Motor neuron (in vitro differentiated cells): ENCODE results near the gene CALHM3. TPM values are rescaled to one million over a fixed set of nuclear protein-coding genes. Genes with fewer than 3 reads are reported as not detected.
"Not testable (repeated sequence)": the region's sequence is repeated elsewhere in the genome, so short reads cannot be mapped to it uniquely, and the experiment has no call there.

Source experiments
- ATAC-seq, 8 experiments: fragments of 200-7000 bp; cut with Tn5 transposase; replicated peaks in 6 of 8; 2 replicates each; pipeline ENCODE4 v1.8.0; 2021; ENCODE audit warnings: mild to moderate bottlenecking in 8 of 8, moderate library complexity in 8 of 8
- H3K27ac ChIP-seq, 2 donors: fragments of 250-450 bp; sonication (Bioruptor Pico); 2 replicates each; pipeline ENCODE4 v1.9.0; 2021; ENCODE audit warnings: antibody characterized with exemption in 2 of 2, mild to moderate bottlenecking in 2 of 2, moderate library complexity in 1 of 2
- H3K4me1 ChIP-seq, 2 donors: fragments of 250-450 bp; sonication (Bioruptor Pico); replicated peaks in 1 of 2; 2 replicates each; pipeline ENCODE4 v1.6.1; 2021; ENCODE audit warnings: antibody characterized with exemption in 2 of 2, mild to moderate bottlenecking in 2 of 2, moderate library complexity in 1 of 2
- H3K4me3 ChIP-seq, 5 donors: fragments of 250-450 bp; sonication (Bioruptor Pico); 2 replicates each; pipeline ENCODE4 v1.9.0; 2021; ENCODE audit warnings: antibody characterized with exemption in 5 of 5, mild to moderate bottlenecking in 5 of 5, moderate library complexity in 4 of 5
- WGBS, 10 experiments: fragments of 450-650 bp; shearing (Covaris generic); methylation state at CpG; one replicate each; pipeline ENCODE4 v1.0.0; 2022; 5-methylcytosine and 5-hydroxymethylcytosine counted together
- in situ Hi-C, 9 experiments: fragments of 400-800 bp; cut with MboI; loops; one replicate each; pipeline ENCODE4 v1.15.0; 2021; ENCODE audit warnings: low sequenced_read_pairs in 9 of 9, low pct_unique_long_range_greater_than_20kb in 2 of 9; ENCODE audit not compliant: unreplicated experiment in 9 of 9
- total RNA-seq, 8 experiments: library from RNA; unstranded; fragments of 300-600 nt; gene quantifications; 2 replicates each; pipeline versions ENCODE4 v1.2.3 to v1.2.4, GENCODE V29; 2022

The CALHM3 gene
- total RNA-seq, 8 experiments from 2014 or later: 0.36 to 1.8 TPM; not detected in 6

DNA sequence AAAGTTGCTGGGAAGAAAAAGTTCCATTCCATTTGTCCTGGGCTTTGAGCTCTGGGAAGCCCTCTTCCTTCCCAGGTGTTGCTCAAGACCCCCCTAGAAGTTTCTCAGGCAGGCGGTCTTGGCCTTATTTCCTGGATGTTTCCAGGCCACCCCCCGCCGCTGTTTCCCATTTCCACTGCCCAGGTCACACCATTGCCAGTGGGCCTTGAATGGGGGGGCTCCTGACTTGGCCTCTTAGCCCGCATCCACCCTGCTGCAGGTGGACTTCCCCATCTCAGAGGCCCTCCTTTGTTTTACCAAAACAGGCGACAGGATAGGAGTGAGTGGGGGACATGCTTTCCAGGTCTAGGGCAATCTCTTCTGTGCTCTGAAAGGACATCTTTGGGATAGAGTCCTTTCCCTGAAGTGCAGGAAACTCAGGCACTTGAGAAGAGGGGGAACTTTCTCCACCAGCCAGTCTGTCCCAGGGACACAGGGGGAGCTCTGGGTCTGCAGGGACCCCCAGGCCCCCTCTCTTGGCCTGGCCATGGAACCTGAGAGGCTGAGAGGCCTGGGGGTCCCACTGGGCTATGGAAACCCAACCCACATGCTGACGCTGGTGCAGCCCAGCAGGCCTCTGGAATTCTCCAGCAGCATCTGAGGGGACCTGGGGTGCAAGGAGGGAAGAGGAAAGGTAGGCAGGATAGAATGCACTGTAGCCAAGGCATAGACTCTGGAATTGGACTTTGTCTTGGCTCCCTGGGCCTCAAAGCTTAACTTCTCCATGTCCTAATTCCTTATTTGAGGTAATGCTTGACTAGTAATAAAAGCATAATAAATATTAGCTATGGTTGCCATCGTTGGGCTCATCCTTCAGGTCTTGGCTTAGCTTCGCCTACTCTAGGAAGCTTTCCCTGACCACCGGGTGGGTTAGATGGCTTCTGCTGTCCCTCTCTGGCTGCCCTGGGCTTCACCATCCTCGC is 32.0 kb upstream of the CALHM3 start:
- in situ Hi-C loops: no loop called here
- no peak for ATAC-seq
- peaks cover 20 to 22% of the 10 kb centered on the region in 2 donors for H3K4me1 ChIP-seq
- 20 to 100% (median 71%) methylated on average over 1 to 5 of the region's 10 CpGs; no CpG with 5 or more reads in 2 of the 10 experiments for WGBS, 10 experiments
- H3K4me3 ChIP-seq: no peak overlapping the region
- H3K27ac ChIP-seq: no peak overlapping the region

DNA sequence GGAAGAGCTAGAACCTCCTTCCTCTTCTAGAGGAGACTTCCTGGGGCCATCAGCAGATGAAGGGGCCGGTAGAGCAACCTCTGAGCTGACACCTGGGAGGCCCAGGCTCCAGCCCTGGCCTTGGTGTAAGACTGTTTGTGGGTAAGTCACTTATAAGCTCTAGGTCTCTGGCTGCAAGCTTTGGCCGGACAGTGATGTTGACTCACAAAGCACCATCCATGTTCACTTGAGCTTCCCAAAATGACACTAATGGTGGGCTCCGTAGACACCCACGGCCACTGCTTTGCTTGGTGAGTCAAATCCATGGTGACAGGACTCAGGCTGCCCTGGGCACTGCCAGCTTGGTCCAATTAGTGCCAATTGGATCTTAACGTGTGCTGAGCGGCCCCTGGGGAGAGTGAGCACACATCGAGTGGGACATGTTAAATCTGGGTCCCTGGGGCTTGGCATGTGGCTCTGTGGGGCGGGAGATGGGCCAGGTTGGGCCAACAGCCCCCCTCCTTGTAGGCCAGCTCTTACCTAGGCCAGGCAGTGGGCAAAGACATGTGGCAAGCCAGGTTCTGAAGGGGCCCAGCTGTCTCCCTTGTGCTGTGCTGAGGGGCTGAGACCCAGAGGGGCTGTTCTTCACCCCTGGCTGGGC is 31.1 kb upstream of the CALHM3 start:
- Histone ChIP-seq H3K27ac (no peak overlapping the region), H3K4me1 (peaks cover 20 to 22% of the 10 kb centered on the region in 2 donors), H3K4me3 (no peak overlapping the region)
- 33 to 100% (median 85%) methylated on average over 1 to 6 of the region's 8 CpGs; no CpG with 5 or more reads in 4 of the 10 experiments for WGBS, 10 experiments
- in situ Hi-C loops: no loop called here
- ATAC-seq: no peak

GRCh38 chr10:103507235-103508191 is 28.5 kb upstream of the CALHM3 start:
- peak; percentile 41 to 85 (median 62) for ATAC-seq
- peaks cover 25 to 31% of the 10 kb centered on the region in 2 donors for H3K4me1 ChIP-seq
- H3K27ac ChIP-seq: no peak overlapping the region
- no peak overlapping the region for H3K4me3 ChIP-seq
- in situ Hi-C loops: no loop called here
- WGBS, 10 experiments: 10 to 100% (median 30%) methylated on average over 1 to 4 of the region's 10 CpGs; no CpG with 5 or more reads in 3 of the 10 experiments

DNA sequence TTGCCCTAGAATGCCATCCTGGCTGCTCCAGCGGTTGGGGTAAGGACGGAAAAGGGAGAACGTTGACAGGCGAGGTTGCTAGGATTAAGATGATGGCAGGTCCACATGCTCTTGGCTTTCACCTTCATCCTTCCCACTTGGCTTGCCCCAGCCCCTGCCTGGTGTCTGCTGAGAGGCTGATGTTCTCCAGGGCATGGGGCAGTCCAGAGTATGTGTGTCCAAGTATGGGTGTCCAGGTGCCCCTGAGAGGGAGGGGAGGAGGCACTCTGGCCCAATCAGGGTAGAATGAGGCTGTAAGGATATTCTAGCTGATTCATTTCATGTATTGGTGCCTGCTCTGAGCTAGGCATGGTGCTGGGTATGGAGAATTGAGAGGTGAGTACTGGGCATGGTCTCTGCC is 27.0 kb upstream of the CALHM3 start:
- in situ Hi-C loops: no loop called here
- ATAC-seq: no peak
- 69 to 100% (median 100%) methylated on average over 1 to 3 of the region's 4 CpGs; no CpG with 5 or more reads in 6 of the 10 experiments for WGBS, 10 experiments

GRCh38 chr10:103504181-103504783 is 25.2 kb upstream of the CALHM3 start:
- H3K4me1 ChIP-seq: peaks cover 31 to 39% of the 10 kb centered on the region in 2 donors
- no peak overlapping the region for H3K27ac ChIP-seq
- ATAC-seq: peak in 2 of 8 experiments; percentile 18 to 21
- H3K4me3 ChIP-seq: no peak overlapping the region
- in situ Hi-C loops: no loop called here
- WGBS, 10 experiments: 47 to 100% (median 83%) methylated on average over 1 to 9 of the region's 10 CpGs; no CpG with 5 or more reads in 1 of the 10 experiments

More for the DNA sequence above, 27.0 kb upstream of the CALHM3 start:
- H3K27ac ChIP-seq: no peak overlapping the region
- peaks cover 27 to 31% of the 10 kb centered on the region in 2 donors for H3K4me1 ChIP-seq
- H3K4me3 ChIP-seq: no peak overlapping the region

DNA sequence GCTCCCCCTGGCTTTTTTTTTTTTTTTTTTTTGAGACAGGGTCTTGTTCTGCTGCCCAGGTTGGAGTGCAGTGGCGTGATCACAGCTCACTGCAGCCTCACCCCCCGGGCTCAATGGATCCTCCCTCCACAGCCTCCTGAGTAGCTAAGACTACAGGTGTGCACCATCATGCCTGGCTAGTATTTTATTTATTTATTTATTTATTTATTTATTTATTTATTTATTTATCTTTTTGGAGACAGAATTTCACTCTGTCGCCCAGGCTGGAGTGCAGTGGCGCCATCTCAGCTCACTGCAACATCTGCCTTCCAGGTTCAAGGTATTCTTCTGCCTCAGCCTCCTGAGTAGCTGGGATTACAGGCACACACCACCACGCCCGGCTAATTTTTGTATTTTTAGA is 24.7 kb upstream of the CALHM3 start:
- WGBS, 10 experiments: 20 to 94% (median 89%) methylated on average over 1 to 5 of the region's 6 CpGs; no CpG with 5 or more reads in 2 of the 10 experiments
- H3K27ac ChIP-seq, H3K4me3 ChIP-seq, in situ Hi-C loops, ATAC-seq: not testable (repeated sequence)
- H3K4me1 ChIP-seq: peaks cover 31 to 39% of the 10 kb centered on the region in 2 donors

DNA sequence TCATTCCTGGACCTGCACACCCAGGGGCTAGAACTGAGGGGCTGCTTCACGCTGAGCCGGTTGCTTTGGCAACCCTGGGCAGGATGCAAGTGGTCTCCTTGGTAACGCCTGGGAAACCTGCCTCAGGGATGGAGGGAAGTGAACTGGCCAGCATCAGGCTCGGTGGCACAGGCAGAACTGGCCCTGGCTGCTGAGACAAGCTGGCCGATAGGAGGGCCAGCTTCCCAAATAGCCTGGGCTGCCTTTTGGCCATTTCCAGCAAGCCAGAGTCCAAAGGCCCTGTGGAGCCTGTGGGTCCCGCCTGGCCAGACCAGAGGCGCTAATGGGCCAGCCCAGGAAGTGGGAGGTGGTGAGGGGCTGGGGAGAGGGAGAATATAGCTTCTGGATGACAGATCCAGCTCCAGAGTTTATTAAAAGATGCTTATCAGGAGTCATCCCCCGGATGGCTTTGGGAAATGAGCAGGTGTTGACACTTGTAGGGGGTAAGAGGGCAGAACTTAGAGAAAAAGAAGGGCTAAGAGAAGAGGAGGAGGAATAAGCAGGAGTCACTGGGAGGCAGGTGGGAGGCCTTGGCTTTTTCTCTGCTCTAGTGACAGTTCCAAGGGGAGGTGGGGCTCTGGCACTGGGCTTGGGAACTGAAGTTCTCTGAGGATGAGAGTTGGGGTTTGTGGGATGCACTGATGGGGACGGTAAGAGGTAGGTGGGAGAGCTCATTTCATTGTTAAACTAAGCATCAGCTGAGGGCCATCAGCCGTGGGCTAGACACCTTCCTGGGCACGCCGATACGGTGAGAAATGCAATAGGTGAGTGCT is 24.0 kb upstream of the CALHM3 start:
- H3K4me3 ChIP-seq: no peak overlapping the region
- peak in 5 of 8 experiments; percentile 67 to 88 (median 87) for ATAC-seq

DNA sequence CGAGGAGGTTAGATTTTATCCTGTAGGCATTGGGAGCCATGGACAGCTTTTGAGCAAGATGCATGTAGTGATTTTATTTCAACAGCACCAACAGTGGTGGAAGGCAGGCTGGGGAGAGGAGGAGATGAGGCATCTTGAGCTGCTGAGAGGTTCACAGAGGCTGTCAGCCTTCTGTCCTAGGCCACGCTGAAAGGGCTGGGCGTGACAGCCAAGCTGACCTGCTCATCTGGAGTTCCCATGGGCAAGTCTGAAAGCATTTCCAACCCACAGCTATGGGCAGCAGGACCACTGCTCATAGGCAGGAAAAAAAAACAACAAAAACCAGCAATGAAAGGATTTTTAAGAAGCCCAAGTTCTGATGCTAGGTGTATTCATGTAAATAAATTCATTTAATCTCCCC is 22.1 kb upstream of the CALHM3 start:
- in situ Hi-C loops: no loop called here
- 40 to 100% (median 55%) methylated on average over 1 to 2 of the region's 3 CpGs; no CpG with 5 or more reads in 5 of the 10 experiments for WGBS, 10 experiments
- no peak for ATAC-seq
- Histone ChIP-seq H3K4me1 (peaks cover 16 to 25% of the 10 kb centered on the region in 2 donors), H3K27ac (no peak overlapping the region), H3K4me3 (no peak overlapping the region)

More for the DNA sequence above, 24.0 kb upstream of the CALHM3 start:
- peaks cover 26 to 35% of the 10 kb centered on the region in 2 donors for H3K4me1 ChIP-seq
- in situ Hi-C loops: no loop called here
- no peak overlapping the region for H3K27ac ChIP-seq
- 20 to 100% (median 70%) methylated on average over 1 to 4 of the region's 13 CpGs; no CpG with 5 or more reads in 1 of the 10 experiments for WGBS, 10 experiments

- WGBS, 10 experiments: 39 to 82% (median 65%) methylated on average over 2 to 5 of the region's 6 CpGs; no CpG with 5 or more reads in 3 of the 10 experiments
- in situ Hi-C loops: no loop called here
- no peak overlapping the region for H3K27ac ChIP-seq
- no peak overlapping the region for H3K4me3 ChIP-seq
- peaks cover 16 to 25% of the 10 kb centered on the region in 2 donors for H3K4me1 ChIP-seq
- no peak for ATAC-seq
Observed at GRCh38 chr10:103500481-103500880, 21.4 kb upstream of the CALHM3 start.

- Histone ChIP-seq H3K4me3 (no peak overlapping the region), H3K27ac (no peak overlapping the region), H3K4me1 (peaks cover 18 to 25% of the 10 kb centered on the region in 2 donors)
- in situ Hi-C loops: no loop called here
- WGBS, 10 experiments: 13 to 67% (median 43%) methylated on average over 1 to 6 of the region's 7 CpGs; no CpG with 5 or more reads in 3 of the 10 experiments
- ATAC-seq: peak in 7 of 8 experiments; percentile 38 to 76 (median 69)
Observed at GRCh38 chr10:103499881-103500280, 20.8 kb upstream of the CALHM3 start.

DNA sequence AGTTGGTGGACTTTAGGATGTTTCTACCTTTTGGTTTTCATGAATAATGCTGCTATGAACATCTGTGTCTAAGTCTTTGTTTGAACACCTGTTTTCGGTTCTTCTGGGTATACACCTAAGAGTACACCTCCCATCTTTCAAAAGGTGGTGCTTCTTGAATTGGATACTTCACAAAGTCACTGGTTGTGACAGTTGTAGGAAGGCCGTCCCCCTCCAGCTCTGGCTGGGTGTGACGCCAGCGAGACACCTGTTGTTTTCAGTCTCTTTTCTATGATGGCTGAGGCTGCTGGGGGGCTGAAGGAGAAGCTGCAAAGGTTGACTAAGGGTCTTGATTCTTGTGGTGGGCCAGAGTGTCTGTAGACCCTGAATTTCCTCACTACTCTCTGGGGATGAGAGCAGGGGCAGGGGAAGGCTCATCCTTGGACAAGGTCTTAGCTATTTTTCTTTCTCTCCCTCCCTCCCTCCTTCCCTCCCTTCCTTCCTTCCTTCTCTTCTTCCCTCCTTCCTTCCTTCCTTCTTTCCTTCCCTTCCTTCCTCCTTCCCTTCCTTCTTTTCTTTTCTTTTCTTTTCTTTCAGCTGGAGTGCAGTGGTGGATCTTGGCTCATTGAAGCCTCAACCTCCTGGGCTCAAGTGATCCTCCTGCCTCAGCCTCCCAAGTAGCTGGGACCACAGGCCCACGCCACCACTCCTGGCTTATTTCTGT is 20.0 kb upstream of the CALHM3 start:
- in situ Hi-C loops: no loop called here
- WGBS, 10 experiments: 59 to 100% (median 100%) methylated on average over 1 to 4 of the region's 5 CpGs
- Histone ChIP-seq H3K4me3 (no peak overlapping the region), H3K4me1 (peaks cover 18 to 19% of the 10 kb centered on the region in 2 donors), H3K27ac (no peak overlapping the region)
- ATAC-seq: no peak
